ENCODE data around the gene ADCYAP1R1. TPM values are rescaled to one million over a fixed set of nuclear protein-coding genes. Genes with fewer than 3 reads are reported as not detected.

The ADCYAP1R1 gene
- total RNA-seq, 1 donor from 2014 or later: not detected

DNA sequence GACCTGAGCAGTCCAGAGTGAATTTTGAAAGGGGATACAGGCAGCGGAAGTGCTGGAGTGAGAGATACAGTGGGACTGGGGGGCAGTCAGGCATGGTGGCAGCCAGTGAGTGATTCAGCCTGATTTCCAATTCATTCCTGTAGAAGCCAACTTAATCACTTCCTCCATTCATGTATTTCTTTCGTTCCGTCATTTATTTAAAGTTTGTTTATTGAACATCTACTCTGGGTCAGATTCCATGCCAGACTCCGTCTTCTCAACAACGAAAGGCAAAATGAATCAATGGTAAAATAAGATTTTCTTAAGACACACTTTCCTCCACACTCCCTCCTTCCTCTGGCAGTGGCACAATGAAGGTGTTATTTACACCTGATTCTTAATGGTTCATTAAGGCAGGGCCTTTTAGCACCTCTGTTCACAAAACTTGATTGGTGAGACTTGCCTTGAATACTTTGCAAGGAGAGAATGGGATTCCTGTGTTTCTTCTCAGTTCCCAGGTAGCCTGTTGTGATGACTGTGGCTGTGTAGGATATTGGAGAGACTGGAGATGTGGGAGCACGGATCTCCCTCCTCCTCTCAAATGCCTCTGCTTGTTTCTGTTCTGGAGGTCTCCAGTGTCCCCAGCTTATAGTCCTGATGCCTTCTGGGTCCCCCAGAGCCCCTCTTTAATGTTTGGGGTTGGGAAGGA is 27.9 kb downstream of the ADCYAP1R1 start:
- Mint-ChIP-seq H3K27ac (no peak overlapping the region), H3K9me3 (ENCODE audit: low read depth) (no peaks in the 10 kb centered on the region), H3K27me3 (peaks cover 54% of the 10 kb centered on the region), H3K4me3 (ENCODE audit: low read depth) (no peak overlapping the region), H3K36me3 (ENCODE audit: insufficient read depth) (no peaks in the 10 kb centered on the region), H3K4me1 (ENCODE audit: low read depth) (peaks cover 5% of the 10 kb centered on the region)
- no peak for DNase-seq (ENCODE audit: low spot score, unreplicated experiment)
- TF ChIP-seq, protein P1, sequence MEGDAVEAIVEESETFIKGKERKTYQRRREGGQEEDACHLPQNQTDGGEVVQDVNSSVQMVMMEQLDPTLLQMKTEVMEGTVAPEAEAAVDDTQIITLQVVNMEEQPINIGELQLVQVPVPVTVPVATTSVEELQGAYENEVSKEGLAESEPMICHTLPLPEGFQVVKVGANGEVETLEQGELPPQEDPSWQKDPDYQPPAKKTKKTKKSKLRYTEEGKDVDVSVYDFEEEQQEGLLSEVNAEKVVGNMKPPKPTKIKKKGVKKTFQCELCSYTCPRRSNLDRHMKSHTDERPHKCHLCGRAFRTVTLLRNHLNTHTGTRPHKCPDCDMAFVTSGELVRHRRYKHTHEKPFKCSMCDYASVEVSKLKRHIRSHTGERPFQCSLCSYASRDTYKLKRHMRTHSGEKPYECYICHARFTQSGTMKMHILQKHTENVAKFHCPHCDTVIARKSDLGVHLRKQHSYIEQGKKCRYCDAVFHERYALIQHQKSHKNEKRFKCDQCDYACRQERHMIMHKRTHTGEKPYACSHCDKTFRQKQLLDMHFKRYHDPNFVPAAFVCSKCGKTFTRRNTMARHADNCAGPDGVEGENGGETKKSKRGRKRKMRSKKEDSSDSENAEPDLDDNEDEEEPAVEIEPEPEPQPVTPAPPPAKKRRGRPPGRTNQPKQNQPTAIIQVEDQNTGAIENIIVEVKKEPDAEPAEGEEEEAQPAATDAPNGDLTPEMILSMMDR (IDR thresholded peaks at IDR 0.05; ENCODE audit: unreplicated experiment): no peak

DNA sequence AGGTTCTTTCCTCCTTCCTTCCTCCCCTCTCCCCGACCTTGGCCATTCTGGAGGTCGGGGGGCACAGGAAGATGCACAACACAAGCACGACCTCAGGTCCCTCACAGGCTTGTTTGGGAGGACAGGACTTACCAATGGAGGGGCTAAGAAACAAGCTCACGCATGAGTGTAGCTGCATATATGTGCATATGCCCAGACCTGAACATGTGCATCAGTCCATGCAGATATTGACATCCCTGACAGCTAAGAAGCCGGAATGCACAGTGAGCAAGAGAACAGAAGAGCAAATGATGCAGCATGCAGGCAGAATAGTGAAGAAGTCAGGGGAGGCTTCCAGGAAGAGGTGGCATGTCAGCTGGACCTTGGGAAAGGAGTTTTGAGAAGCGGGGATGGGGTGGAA is 28.7 kb downstream of the ADCYAP1R1 start:
- DNase-seq (ENCODE audit: low spot score, unreplicated experiment): no peak
- Mint-ChIP-seq H3K27me3 (peaks cover 52% of the 10 kb centered on the region), H3K36me3 (ENCODE audit: insufficient read depth) (no peaks in the 10 kb centered on the region), H3K9me3 (ENCODE audit: low read depth) (no peaks in the 10 kb centered on the region), H3K27ac (no peak overlapping the region), H3K4me3 (ENCODE audit: low read depth) (no peak overlapping the region), H3K4me1 (ENCODE audit: low read depth) (peaks cover 5% of the 10 kb centered on the region)
- TF ChIP-seq, protein P1 (IDR thresholded peaks at IDR 0.05; ENCODE audit: unreplicated experiment): no peak

DNA sequence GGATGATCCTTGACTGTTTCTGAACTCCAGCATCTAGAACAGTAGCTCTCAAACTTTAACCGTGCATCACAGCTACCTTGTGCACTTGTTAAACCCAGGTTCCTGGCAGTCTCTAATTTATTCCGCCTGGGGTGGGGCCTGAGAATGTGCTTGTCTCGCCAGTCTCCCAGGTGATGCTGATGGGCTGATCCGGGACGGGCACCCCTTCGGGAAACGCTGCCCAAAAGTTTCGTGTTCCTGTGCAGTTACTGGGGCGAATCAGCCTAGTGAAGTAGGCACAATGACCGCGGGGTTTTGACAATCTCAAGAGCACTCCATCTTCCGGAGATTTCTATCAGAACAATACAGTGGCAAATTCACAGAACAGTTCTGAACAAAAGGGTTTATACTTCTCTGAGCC is 29.9 kb downstream of the ADCYAP1R1 start:
- TF ChIP-seq, protein P1 (IDR thresholded peaks at IDR 0.05; ENCODE audit: unreplicated experiment): no peak
- Mint-ChIP-seq H3K4me3 (ENCODE audit: low read depth) (no peak overlapping the region), H3K36me3 (ENCODE audit: insufficient read depth) (no peaks in the 10 kb centered on the region)

DNA sequence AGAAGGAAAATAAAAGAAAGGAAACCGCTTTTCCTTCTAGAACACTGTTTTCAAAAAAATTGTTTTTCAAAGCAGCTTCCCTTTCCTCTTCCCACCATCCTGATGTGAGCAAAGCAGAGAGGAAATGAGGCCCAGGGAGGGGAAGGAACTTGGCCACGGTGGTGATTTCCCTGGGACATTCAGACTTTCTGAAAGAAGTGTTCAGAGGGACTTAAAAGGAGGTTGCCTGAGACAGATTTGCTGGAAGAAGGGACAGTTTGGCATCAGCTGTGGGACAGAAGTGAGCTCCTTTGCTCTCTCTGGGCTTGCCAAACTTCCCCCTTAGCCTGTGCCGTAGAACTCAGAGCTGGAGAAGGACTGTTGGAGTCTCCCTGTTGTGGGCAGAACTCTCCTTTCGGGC is 30.3 kb downstream of the ADCYAP1R1 start:
- Mint-ChIP-seq H3K27ac (no peak overlapping the region), H3K36me3 (ENCODE audit: insufficient read depth) (no peaks in the 10 kb centered on the region), H3K27me3 (peaks cover 52% of the 10 kb centered on the region), H3K4me1 (ENCODE audit: low read depth) (peaks cover 5% of the 10 kb centered on the region), H3K4me3 (ENCODE audit: low read depth) (no peak overlapping the region), H3K9me3 (ENCODE audit: low read depth) (no peaks in the 10 kb centered on the region)
- DNase-seq (ENCODE audit: low spot score, unreplicated experiment): no peak
- TF ChIP-seq, protein P1 (IDR thresholded peaks at IDR 0.05; ENCODE audit: unreplicated experiment): no peak

More for the DNA sequence above, 29.9 kb downstream of the ADCYAP1R1 start:
- Mint-ChIP-seq H3K4me1 (ENCODE audit: low read depth) (peaks cover 5% of the 10 kb centered on the region), H3K9me3 (ENCODE audit: low read depth) (no peaks in the 10 kb centered on the region), H3K27me3 (peaks cover 50% of the 10 kb centered on the region), H3K27ac (no peak overlapping the region)
- no peak for DNase-seq (ENCODE audit: low spot score, unreplicated experiment)

DNA sequence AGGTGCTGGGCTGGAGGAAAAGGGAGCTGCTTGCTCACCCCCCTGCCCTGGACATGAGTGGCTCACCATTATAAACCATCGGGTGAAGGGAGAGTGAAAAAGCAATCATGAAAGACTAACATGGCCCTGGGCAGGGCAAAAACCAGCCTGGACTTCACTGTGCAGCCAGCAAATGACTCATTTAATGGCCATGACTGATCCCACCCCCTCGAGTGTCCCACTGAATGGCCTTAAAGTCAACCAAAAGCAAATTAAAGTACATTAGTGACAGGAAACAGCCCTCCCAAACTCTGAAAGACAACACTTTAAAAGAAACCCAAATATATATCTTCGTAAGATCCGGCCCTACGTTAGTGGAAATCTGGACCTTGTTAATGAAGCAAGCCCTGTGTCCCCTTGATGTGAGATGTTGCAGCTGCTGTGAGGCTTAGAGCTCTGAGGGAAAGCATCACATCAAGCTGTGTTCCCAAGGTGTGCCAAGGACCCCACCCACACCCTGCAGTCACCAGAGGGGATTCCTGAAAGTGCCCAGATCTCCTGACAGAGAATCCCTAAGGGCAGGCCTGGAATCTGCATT is 31.2 kb downstream of the ADCYAP1R1 start:
- Mint-ChIP-seq H3K9me3 (ENCODE audit: low read depth) (no peaks in the 10 kb centered on the region), H3K36me3 (ENCODE audit: insufficient read depth) (no peaks in the 10 kb centered on the region), H3K4me3 (ENCODE audit: low read depth) (no peak overlapping the region), H3K27ac (no peak overlapping the region), H3K27me3 (peaks cover 53% of the 10 kb centered on the region), H3K4me1 (ENCODE audit: low read depth) (peaks cover 5% of the 10 kb centered on the region)
- TF ChIP-seq, protein P1 (IDR thresholded peaks at IDR 0.05; ENCODE audit: unreplicated experiment): no peak
- DNase-seq (ENCODE audit: low spot score, unreplicated experiment): no peak
